Stimulated activated CD4-positive, alpha-beta T cell treated with anti-CD3 and anti-CD28 coated beads, TNF-alpha, amount 100 ng/mL, for 24 hours (primary cell): ENCODE measurements around the gene ZNF140.

Source experiments
- DNase-seq, 3 experiments: peaks; one replicate each; pipeline ENCODE4 v3.0.0-alpha.2; 2020; ENCODE audit warnings: low read depth in 3 of 3

ZNF140 gene

DNA sequence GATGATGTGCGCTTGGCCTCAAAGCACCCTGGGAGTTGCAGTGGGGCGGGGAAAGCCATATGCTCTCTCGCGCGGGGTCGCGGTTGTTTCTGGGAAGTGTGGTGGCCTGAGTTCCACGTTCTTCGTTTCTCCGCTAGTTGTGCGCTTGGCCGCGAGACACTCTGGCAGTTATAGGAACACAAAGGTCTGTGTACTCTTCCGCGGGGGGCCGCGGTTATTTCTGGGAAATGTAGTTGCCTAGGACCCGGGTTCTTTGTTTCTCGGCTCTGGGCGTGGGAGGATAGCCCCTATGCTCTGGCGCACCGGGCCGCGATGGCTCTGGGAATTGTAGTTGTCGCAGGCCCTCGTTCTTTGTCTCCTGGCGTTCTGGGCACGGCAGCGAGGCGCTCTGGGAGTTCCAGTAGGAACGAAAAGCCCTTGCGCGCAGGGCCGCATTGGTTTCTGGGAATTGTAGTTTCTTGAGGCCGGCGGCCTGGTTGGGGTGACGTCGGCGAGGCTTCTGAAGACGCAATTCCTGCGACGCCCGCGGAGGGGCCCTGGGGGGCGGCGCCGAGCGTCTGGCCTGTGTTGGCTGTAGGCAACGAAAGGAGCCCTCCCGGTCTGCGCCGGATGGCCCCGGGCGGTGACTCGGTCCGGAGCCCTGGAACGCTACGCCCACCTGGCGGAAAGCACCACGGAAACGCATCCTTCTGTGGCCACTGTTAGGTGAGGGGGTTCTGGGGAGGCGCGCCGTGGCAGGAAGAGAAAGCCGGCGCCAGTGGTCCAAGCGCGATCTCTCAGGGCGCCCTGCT, at the start of gene ZNF140:
ZNF140 (plus strand) TSS at position 556 of the 791 bp plus-strand sequence. CDS start 398 bp downstream, outside the sequence.
- DNase-seq = peak; percentile 82 to 92 (median 92)

DNA sequence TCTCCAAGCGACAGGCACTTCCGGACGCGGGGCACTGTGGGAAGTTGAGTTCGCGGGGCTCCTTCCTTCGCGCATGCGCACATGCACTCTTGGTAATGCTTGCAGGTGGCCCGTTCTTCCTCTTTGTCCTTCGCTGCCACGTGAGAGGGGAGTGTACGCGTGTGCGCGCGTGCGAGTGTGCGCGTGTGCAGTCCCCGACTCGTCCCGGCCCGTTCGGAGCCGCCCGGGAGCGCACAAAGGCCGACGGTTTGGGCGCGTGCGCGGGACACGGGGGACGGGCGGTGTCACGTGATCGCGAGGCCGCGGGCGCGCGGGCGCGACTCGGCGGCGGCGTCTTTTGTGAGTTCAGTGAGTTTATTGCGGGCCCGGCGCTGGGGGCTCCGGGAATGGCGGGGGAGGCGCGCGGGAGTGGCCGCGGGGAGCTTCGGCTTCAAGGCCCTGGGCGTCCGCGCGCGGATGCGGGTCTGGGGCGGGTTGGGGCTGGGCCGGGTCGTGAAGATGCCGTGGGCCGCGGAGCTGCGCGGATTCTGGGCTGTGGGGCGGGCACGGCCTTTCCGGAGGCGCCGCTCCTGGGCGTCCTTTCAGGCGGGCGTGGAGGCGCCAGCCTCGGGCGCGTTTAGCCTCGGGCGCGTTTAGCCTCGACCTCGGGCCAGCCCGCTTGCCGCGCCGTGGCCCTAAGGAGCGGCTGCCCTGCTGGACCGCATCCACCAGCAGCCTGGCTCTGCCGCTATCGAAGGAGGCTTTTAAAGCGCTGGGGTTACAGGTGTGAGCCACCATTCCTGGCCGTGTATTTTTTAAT, 43.3 kb upstream of the ZNF140 start, which contains the start of gene ZNF84:
ZNF84 (plus strand) TSS at position 303 of the 799 bp plus-strand sequence. CDS start 3,959 bp downstream, outside the sequence.
- peak; percentile 95 to 97 (median 95) for DNase-seq

DNA sequence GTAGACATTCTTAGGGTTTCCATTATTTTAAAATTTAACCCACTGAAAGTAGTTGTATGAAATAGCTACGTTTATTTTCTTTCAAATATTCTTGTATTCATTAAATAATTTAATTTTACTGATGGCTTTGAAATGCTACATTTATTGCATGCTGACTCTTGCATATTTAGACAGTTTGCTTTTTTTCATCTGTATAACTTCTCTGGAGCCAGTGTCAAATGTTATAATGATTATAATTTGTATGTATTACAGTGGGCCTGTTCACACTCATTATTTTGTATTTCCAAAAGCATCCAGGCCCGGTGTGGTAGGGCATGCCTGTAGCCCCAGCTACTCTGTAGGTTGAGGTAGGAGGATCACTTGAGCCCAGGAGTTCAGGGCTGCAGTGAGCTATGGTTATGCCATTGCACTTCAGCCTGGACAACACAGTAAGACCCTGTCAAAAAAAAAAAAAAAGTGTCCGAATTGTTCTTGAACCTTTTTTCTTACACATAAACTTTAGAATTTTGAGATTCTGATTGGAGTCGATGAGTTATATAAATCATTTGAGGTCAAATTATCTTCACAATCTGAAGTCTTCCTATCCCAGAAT, 42.5 kb upstream of the ZNF140 start:
- no peak for DNase-seq

DNA sequence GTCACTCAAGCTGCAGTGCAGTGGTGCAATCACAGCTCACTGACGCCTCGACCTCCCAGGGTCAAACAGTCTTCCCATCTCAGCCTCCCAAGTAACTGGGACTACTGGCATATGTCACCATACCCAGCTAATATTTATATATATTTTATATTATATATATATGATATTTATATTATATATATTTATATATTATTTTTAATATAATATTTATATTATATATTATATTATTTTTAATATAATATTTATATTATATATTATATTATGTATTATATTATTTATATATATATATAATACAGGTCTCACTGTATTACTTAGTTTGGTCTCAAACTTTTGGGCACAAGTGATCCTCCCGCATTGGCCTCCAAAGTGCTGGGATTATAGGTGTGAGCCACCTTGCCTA, 34.0 kb upstream of the ZNF140 start:
- DNase-seq = no peak

DNA sequence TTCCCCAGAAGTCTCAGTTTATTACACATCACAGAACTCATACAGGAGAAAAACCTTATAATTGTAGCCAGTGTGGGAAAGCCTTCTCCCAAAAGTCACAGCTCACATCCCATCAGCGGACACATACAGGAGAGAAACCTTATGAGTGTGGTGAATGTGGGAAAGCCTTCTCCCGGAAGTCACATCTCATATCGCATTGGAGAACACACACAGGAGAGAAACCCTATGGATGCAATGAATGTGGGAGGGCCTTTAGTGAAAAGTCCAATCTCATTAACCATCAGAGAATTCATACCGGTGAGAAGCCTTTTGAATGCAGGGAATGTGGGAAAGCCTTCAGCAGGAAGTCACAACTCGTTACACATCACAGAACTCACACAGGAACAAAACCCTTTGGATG, 23.3 kb upstream of the ZNF140 start:
- DNase-seq = no peak

DNA sequence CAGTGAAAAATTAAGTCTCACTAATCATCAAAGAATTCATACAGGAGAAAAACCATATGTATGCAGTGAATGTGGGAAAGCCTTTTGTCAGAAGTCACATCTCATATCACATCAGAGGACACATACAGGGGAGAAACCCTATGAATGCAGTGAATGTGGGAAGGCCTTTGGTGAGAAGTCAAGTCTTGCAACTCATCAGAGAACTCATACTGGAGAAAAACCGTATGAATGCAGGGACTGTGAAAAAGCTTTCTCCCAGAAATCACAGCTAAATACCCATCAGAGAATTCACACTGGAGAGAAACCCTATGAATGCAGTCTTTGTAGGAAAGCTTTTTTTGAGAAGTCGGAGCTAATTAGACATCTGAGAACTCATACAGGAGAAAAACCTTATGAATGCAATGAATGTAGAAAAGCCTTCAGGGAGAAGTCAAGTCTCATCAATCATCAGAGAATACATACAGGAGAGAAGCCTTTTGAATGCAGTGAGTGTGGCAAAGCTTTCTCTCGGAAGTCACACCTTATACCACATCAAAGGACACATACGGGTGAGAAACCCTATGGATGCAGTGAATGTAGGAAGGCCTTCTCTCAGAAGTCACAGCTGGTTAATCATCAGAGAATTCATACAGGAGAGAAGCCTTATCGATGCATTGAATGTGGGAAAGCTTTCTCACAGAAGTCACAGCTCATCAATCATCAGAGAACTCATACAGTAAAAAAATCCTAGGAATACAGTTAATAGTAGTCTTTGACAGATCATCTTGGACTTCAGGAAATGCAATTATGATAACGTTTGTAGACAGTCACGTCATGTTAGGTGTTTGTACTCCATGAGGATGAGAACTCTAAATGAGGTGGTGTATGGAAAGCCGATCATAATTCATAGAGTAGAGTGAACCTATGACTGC, 22.3 kb upstream of the ZNF140 start:
- DNase-seq = no peak

DNA sequence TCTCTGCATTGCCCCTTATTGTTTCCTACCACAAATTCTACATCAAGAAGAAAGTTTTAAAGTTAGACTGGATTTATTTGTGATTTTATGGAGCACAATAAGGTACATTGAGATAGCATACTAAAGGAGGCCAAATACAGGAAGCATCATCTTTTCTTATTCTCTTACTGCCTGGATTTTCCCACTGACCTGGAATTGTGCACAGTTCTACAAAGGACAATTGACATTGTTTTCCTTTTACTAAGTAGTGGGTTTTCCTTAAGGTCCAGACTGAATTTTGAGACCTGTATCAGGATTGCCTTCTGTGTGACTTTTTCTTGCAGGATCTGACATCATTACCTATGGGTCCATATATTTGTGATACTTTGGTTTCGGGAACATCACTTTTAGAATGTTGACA, 18.8 kb upstream of the ZNF140 start:
- DNase-seq = no peak

DNA sequence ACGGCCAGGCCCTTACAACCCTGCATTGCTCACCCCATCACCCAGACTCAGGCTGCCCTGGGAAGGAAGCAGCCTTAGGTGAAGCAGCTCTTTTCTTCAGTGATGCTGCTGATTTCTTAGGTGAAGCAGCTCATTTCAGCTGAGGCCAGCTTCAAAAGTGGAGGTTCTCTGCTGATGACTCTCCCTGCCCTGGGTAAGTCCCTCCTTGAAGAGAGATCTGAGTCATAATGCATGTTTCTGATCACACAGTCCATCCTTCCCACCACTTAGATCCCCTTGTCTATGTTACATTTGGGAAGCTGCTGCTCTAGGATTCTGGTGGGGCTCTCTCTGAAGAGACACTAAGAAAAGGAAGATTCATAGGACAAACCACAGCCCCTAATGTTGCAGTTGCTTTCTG, 17.2 kb upstream of the ZNF140 start:
- no peak for DNase-seq

DNA sequence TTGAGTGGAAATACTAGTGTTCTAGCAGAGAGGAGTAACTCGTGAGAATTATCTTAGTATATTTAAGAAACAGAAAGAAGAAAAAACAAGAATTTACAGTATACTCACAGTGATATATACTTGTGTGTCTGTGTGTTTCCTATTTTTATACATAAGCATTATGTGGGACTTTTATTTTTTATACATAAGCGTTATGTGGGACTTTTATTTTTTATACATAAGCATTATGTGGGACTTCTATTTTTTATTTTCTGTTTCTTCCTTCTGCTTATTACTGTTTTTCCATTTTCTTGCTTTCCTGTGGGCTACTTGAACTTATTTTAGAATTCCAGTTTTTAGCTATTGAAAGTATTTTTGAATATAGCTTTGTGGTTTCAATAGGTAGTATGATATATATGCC, 6.9 kb upstream of the ZNF140 start:
- no peak for DNase-seq

DNA sequence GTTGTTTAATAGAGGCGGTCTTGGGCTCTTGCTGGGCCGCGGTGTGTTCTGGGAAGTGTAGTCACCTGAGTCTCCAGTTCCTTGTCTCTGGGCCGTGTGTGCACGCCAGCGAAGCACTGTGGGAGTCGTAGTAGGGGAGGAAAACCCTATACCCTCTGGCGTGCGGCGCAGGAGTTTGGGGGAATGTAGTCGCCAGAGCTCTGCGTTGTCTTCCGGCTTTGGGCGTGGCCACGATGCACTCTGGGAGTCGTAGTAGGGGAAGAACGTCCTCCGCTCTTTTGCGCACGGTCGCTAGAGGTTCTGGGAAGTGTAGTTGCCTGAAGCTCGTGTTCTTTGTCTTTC, 726 bp upstream of the ZNF140 start:
- DNase-seq = peak; percentile 92 to 96 (median 94)

DNA sequence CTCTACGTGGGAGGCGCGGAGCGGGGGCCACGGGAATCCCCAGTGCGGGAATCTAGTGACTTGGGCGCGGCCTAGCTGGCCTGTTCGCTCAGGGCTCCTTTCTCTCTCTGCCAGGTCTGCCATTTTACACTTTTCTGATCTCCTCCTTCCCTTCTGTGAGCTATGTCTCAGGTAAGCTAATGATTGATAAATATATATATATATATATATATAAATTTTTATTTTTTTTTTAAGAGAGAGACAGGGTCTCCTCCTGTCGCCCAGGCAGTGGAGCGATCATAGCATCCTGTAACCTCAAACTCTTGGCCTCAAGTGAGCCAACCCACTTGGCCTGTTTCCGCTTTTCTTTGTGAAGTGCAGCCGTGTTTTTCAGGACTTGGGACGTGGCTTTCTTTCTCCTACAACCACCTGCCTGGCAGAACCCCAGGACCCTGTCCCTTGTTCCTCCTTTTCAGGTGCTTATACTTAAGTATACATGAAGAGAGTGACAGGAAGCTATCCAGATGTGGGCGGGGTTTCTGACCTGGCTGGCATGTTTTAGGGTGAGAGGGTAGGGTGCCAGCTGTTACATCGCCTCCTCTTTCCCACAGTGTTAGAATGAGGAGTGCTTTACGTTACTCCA, 547 bp downstream of the ZNF140 start:
- no peak for DNase-seq

DNA sequence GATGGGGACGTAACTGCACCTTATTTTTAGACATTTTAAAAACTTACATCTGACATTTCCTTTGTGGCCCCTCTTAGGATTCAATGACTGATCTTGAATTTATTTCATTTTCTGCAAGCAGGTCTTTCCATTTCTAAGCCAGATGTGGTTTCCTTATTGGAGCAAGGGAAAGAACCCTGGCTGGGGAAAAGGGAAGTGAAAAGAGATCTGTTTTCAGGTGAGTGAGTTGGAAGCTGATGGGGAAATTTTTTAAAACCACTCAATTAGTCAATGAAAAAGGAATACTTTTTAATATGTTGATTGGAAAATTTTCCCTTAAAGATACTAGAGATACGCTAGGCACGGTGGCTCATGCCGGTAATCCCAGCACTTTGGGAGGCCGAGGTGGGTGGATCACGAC, 2.6 kb downstream of the ZNF140 start:
- no peak for DNase-seq

DNA sequence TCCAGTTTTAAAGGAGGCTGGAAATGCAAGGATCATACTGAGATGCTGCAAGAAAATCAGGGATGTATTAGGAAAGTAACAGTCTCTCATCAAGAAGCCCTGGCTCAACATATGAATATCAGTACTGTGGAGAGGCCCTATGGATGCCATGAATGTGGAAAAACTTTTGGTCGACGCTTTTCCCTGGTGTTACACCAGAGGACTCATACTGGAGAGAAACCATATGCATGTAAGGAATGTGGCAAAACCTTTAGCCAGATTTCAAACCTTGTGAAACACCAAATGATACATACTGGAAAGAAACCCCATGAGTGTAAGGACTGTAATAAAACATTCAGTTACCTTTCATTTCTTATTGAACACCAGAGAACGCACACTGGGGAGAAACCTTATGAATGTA, 24.9 kb downstream of the ZNF140 start:
- DNase-seq = no peak

DNA sequence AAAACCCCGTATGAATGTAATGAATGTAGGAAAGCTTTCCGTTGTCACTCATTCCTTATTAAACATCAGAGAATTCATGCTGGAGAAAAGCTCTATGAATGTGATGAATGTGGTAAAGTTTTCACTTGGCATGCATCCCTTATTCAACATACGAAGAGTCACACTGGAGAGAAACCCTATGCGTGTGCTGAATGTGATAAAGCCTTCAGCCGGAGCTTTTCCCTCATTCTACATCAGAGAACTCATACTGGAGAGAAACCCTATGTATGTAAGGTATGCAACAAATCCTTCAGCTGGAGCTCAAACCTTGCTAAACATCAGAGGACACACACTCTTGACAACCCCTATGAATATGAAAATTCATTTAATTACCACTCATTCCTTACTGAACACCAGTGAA, 25.5 kb downstream of the ZNF140 start:
- DNase-seq = no peak

DNA sequence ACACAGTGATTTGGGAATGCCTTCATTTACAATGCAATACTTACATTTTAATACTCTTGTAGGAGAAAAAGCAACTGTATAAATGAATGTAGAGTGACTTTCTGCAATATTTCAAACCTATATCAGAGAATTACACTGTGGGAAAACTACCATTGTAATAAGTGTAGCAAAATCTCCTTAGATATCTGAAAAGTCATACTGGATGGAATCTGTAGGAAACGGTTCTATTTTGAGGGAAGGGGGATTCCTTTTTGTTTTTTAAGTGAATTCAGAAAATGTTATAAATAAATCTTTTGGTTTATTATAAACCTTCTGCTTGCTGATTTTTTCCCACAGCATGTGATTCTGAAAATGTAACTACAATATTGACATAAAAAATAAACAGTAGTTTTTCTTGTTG, 26.4 kb downstream of the ZNF140 start:
- no peak for DNase-seq

DNA sequence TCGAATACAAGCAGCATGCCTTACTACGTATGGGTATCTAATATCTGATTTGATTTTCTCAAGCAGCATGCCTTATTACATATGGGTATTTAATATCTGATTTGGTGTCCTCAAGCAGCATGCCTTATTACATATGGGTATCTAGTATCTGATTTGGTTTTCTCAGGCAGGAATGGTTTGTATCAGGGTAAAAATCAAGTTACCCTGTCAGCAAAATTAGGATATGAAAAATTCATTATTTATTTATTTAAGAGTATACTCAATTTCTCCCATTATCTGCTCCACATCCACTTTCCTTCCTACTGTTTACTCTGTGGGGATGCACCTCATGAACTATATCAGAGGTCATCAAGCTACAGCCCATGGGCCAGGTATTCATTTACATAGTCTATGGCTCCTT, 27.4 kb downstream of the ZNF140 start:
- DNase-seq = no peak

DNA sequence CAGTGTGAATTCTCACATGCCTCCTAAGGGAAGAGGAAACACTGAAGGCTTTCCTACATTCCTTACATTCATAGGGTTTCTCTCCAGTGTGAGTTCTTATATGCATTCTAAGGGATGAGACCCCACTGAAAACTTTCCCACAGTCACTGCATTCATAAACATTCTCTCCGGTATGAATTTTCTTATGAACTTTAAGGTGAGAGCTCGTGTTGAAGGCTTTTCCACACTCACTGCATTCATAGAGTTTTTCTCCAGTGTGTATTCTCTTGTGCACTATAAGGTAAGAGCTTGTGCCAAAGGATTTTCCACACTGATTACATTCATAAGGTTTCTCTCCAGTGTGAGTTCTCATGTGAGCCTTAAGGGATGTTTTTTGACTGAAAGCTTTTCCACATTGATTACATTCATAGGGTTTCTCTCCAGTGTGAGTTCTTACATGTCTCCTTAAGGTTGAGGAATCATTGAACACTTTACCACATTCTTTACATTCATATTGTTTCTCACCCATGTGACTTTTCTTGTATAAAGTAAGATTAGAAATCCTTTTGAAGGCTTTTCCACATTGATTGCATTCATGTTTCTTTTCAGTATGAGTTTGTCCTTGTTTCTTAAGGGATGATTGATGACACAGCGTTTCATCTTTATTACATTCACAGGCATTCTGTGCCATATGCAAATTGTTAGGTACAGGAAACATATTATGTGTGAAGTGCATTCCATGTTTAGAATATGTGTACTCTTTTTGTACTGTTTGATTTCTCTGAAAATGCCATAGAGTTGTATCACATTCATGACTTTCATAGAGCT, 39.9 kb downstream of the ZNF140 start:
- no peak for DNase-seq

DNA sequence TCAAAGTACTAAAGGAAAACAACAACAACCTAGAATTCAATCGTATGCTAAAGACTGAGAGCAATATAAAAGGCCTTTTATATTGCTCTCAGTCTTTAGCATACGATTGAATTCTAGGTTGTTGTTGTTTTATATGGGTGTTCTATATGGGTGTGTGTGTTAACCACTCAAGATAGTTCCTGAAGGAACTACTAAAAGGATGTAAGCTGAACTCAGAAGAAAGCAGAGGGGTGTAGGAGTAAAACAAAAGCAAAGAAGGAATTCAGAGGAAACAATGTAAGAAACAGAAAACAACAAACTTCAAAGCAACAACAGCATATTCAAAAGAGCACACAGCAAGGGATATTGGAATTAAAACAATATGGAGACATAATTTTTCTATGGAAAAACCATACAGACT, 44.0 kb downstream of the ZNF140 start:
- DNase-seq = no peak

DNA sequence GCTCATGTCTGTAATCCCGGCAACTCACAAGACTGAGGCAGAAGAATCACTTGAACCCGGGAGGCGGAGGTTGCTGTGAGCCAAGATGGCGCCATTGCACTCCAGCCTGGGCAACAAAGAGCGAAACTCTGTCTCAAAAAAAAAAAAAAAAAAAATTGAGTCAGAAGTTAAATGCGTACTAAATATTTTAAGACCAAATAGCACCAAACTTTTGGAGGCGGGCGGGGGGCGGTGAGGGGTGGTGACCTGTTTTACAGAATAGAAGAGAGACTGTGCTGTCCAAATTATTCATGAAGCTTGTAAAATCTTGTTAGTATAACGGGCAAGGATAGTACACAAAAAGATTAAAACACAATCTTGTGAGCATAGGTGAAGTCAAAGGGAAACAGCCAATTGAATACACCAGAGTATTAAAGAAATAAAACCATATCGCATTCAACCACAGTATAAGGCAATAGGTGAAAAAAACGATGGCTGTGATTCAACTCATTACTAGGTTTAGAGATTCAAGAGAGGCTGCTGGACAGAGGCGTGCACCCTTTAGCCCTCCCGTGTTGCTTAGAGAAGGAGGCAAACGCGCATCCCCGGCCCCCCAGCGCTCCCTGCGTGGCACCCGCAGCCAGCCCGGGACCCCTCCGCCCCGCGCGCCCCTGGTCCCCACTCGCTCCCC, 48.8 kb downstream of the ZNF140 start:
- DNase-seq = peak in 1 of 3 experiments; percentile 2
